Measurements from ENCODE around the gene CIROP. TPM values are rescaled to one million over a fixed set of nuclear protein-coding genes. Genes with fewer than 3 reads are reported as not detected.

The CIROP gene
- total and polyA plus RNA-seq, 9 of the 15 experiments (the other 6 are each of a cell fraction or from before 2014, with no cell fraction given): not detected

GRCh38 chr14:23145794-23146350 is 41.1 kb upstream of the CIROP start (continued):
- TF ChIP-seq ZBTB40 (IDR thresholded peaks at IDR 0.05) (0 out of 2 replicates have a peak, but pooled peaks have one; percentile 16), ZBTB40 (CRISPR knock-in tag; IDR thresholded peaks at IDR 0.05) (no peak), ZNF592 (IDR thresholded peaks at IDR 0.05) (no peak), ATF7 (IDR thresholded peaks at IDR 0.05) (peak; percentile 26), MXD1 (CRISPR knock-in tag; IDR thresholded peaks at IDR 0.05; ENCODE audit: borderline replicate concordance, poor library complexity, severe bottlenecking) (no peak), FOS (IDR thresholded peaks at IDR 0.05; ENCODE audit: extremely low read depth, insufficient read length) (no peak), MCM3 (IDR thresholded peaks at IDR 0.05) (no peak), ZNF217 (CRISPR knock-in tag; IDR thresholded peaks at IDR 0.05) (no peak), RFX7 (CRISPR knock-in tag; IDR thresholded peaks at IDR 0.05) (no peak), ZNF274 (IDR thresholded peaks at IDR 0.05; ENCODE audit: borderline replicate concordance, low read depth, low read length) (no peak)

Data from K562 (cell line).